Measurements from ENCODE around the gene RPAP3. TPM values are rescaled to one million over a fixed set of nuclear protein-coding genes. Genes with fewer than 3 reads are reported as not detected.

The RPAP3 gene
- total and polyA plus RNA-seq, 2 of the 4 experiments (the other 2 are of a cell fraction) = 10.6 to 13.4 TPM

DNA sequence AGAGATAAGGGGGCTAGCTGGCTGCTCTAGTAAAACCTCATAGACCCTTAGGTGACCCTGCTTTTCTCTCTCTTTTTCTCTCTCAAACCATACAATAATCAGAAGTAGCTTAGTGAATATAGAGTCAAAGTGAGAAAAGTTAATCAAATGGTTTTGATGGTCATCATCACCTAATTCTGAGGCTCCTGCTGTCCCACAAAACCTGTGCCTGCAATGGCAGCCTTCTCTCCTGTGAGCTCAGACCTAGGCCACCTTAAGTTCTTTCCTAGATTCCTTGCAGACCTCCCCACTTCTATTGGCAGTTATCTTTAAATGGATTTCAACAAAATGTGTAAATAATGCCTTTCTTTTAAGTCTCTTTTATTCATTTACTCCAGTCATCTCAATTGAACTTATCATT is 1.5 kb upstream of the RPAP3 start:
- ChIA-PET POLR2A (ENCODE audit: unreplicated experiment) (no interaction called here), CTCF (interaction anchor here (0.6 to 1.8 kb wide), 3 partner anchors 8 to 197 kb away, joined by 3 to 7 read pairs (median 3); partner anchors contain the start of gene VDR)
- no peak overlapping the region for H3K4me3 ChIP-seq (ENCODE audit: insufficient read depth, low read depth, low read length)
- no peak for DNase-seq
- H3K9me3 ChIP-seq (ENCODE audit: control insufficient read depth, insufficient read depth, low read length) = no peaks in the 10 kb centered on the region
- no peak overlapping the region for H3K56ac ChIP-seq (ENCODE audit: extremely low read depth, insufficient read depth, low read length)
- H2AFZ ChIP-seq (replicated peaks; ENCODE audit: low read length, poor library complexity) = no peak overlapping the region
- H2BK120ac ChIP-seq (ENCODE audit: low read depth, low read length) = no peak overlapping the region
- in situ Hi-C loops (cut with MboI; ENCODE audit: low sequenced_read_pairs) (no loop called here), intact Hi-C loops (cut with micrococcal nuclease) (no loop called here), dilution Hi-C loops (cut with HindIII; ENCODE audit: low sequenced_read_pairs, unreplicated experiment) (no loop called here)
- BruUV-seq (replicated peaks) = no TSS peak
- no peaks in the 10 kb centered on the region for H3K27me3 ChIP-seq (ENCODE audit: control insufficient read depth, insufficient read depth, low read length)
- no peak overlapping the region for H4K8ac ChIP-seq (ENCODE audit: low read depth in 2 of 2, low read length in 2 of 2)
- H3K4me1 ChIP-seq (ENCODE audit: control insufficient read depth, insufficient read depth, low read length) = no peaks in the 10 kb centered on the region; the same call in 1 of the 2 replicates
- H3K9ac ChIP-seq (ENCODE audit: low read depth, low read length) = no peak overlapping the region
- H2AK5ac ChIP-seq (ENCODE audit: low read depth, low read length) = no peak overlapping the region
- H3K4me2 ChIP-seq (ENCODE audit: low read depth, low read length) = no peak overlapping the region
- H2BK20ac ChIP-seq (ENCODE audit: low read depth, low read length) = no peak overlapping the region
- no peaks in the 10 kb centered on the region for H3K36me3 ChIP-seq (ENCODE audit: control insufficient read depth, insufficient read depth, low read length)
- H3K18ac ChIP-seq (ENCODE audit: low read depth, low read length) = no peak overlapping the region
- no peak overlapping the region for H4K91ac ChIP-seq (ENCODE audit: insufficient read depth, low read depth, low read length)
- H4K20me1 ChIP-seq (ENCODE audit: insufficient read depth, low read length) = peaks cover 4% of the 10 kb centered on the region; the same call in 1 of the 2 replicates
- peaks cover 9% of the 10 kb centered on the region; the same call in 1 of the 2 replicates for H3K9me1 ChIP-seq (ENCODE audit: insufficient read depth, low read length)
- no peak for TF ChIP-seq ELK1 (IDR thresholded peaks at IDR 0.05; ENCODE audit: borderline replicate concordance, low read depth, low read length)
- TF ChIP-seq, protein P1, sequence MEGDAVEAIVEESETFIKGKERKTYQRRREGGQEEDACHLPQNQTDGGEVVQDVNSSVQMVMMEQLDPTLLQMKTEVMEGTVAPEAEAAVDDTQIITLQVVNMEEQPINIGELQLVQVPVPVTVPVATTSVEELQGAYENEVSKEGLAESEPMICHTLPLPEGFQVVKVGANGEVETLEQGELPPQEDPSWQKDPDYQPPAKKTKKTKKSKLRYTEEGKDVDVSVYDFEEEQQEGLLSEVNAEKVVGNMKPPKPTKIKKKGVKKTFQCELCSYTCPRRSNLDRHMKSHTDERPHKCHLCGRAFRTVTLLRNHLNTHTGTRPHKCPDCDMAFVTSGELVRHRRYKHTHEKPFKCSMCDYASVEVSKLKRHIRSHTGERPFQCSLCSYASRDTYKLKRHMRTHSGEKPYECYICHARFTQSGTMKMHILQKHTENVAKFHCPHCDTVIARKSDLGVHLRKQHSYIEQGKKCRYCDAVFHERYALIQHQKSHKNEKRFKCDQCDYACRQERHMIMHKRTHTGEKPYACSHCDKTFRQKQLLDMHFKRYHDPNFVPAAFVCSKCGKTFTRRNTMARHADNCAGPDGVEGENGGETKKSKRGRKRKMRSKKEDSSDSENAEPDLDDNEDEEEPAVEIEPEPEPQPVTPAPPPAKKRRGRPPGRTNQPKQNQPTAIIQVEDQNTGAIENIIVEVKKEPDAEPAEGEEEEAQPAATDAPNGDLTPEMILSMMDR (conservative IDR thresholded peaks at IDR 0.05; ENCODE audit: low read depth, low read length) = no peak
- TF ChIP-seq RAD21 (IDR thresholded peaks at IDR 0.05; ENCODE audit: low read length) = no peak
- no peak overlapping the region for H3K14ac ChIP-seq (replicated peaks; ENCODE audit: low read depth, low read length)
- H2AK9ac ChIP-seq (replicated peaks; ENCODE audit: low read depth, low read length, poor library complexity) = no peak overlapping the region
- no peak overlapping the region for H2BK5ac ChIP-seq (ENCODE audit: low read depth, low read length, poor library complexity, severe bottlenecking)
- no peak overlapping the region; the same call in 2 of the 3 replicates for H2BK15ac ChIP-seq (ENCODE audit: low read depth, low read length)
- H4K5ac ChIP-seq (ENCODE audit: low read depth, low read length) = no peak overlapping the region
- no peak for ATAC-seq (ENCODE audit: low read depth)
- H3K23ac ChIP-seq (ENCODE audit: low read depth, low read length) = 0 out of 2 replicates have a peak overlapping the region, but pooled peaks have one; percentile 43
- H3K4ac ChIP-seq (ENCODE audit: low read depth, low read length) = no peak overlapping the region
- no peak overlapping the region for H3K27ac ChIP-seq (ENCODE audit: insufficient read depth, low read length)
- H3K79me1 ChIP-seq (ENCODE audit: low read depth in 1 of 2, low read length in 2 of 2) = peaks cover 15 to 37% of the 10 kb centered on the region in 2 experiments
